Upper lobe of left lung (tissue), 4 donors: Measurements from ENCODE around the gene GAN.

Experiments used
- CTCF ChIP-seq, 6 experiments: fragments of 450-650 bp in 4 of 6; fragments of 200-600 bp in 2 of 6; sonication (generic) in 2 of 6; IDR thresholded peaks; one replicate each; pipeline ENCODE4 v1.5.1; 2016 to 2019; ENCODE audit warnings: antibody characterized with exemption in 6 of 6
- POLR2A ChIP-seq, 4 donors: fragments of 450-650 bp; IDR thresholded peaks; one replicate each; pipeline ENCODE4 v1.5.1; 2016 to 2017; ENCODE audit warnings: antibody characterized with exemption in 4 of 4, mild to moderate bottlenecking in 2 of 4
- POLR2AphosphoS5 ChIP-seq, 2 donors: sonication (generic); formaldehyde crosslinking; IDR thresholded peaks; one replicate each; pipeline ENCODE4 v1.5.1; 2017; ENCODE audit warnings: antibody characterized with exemption in 2 of 2

GRCh38 chr16:81385031-81385756, 70.4 kb downstream of the GAN start:
- TF ChIP-seq POLR2A (IDR thresholded peaks at IDR 0.05) (no peak), POLR2AphosphoS5 (IDR thresholded peaks at IDR 0.05) (no peak), CTCF (IDR thresholded peaks at IDR 0.05) (no peak)
